Stimulated activated CD4-positive, alpha-beta T cell treated with anti-CD3 and anti-CD28 coated beads, Interleukin-1b, Interleukin-23, amount 100 ng/mL, for 1 hour (primary cell): ENCODE measurements around the gene SH3TC1.
A peak's percentile ranks its signal among the peaks of the same experiment; 100 is the strongest.

Experiments used
- DNase-seq, 2 donors: peaks; one replicate each; pipeline ENCODE4 v3.0.0-alpha.2; 2020; ENCODE audit warnings: low read depth in 2 of 2

Gene SH3TC1

DNA sequence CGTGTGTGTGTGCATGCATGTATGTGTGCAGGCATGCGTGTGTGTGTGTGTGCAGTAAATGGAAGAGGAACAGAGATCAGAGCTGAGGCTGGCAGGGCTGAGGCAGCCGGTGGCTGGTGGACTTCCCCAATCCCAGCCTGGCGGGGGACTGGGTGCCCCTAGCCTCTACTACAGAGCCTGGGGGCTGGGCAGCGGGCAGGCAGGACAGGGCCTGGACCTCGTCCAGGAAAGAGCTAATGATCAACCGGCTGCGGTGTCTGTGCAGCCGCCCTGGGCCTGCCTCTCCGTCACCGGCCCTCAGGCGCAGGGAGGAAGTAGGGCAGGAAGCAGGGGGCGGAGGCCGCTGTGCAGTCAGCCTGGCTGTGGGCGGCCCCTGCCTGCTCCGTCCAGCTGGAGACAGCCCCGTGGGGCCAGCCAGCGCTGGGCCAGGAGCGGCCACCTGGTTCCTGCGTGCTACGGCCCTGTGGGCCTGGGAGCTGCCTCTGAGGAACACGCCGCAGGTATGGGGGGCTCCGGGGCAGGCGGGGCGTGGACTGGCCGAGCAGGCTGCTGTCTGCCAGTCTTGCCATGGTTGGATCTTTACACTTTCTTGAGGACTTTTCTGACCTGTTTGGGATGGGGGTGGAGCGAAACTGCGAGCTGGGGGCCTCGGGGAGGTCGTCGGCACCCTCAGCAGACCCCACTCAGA lies at the start of gene SH3TC1:
SH3TC1 (plus strand) TSS at position 385 of the 688 bp plus-strand sequence. CDS start 5,905 bp downstream, outside the sequence.
- peak in 1 of 2 donors; percentile 28 for DNase-seq

DNA sequence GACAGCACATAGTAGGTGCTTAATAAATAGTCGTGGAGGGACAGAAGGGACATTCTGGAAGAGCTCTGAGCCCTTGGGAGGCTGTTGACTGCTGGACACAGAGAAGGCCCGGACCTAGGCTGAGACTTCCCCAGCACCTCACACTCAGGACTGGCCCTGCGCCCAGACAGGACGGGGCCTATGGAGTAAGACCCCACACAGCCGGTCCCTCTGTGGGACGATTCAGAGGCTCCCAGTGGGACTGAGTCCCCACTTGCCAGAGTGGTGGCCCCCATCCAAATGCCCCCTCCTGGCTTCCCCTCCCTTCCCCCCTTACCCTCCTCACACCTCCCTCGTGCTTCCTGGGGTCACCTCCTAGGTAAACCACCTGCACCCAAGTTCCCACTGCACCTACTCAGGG lies 49.4 kb upstream of the SH3TC1 start:
- DNase-seq: no peak

DNA sequence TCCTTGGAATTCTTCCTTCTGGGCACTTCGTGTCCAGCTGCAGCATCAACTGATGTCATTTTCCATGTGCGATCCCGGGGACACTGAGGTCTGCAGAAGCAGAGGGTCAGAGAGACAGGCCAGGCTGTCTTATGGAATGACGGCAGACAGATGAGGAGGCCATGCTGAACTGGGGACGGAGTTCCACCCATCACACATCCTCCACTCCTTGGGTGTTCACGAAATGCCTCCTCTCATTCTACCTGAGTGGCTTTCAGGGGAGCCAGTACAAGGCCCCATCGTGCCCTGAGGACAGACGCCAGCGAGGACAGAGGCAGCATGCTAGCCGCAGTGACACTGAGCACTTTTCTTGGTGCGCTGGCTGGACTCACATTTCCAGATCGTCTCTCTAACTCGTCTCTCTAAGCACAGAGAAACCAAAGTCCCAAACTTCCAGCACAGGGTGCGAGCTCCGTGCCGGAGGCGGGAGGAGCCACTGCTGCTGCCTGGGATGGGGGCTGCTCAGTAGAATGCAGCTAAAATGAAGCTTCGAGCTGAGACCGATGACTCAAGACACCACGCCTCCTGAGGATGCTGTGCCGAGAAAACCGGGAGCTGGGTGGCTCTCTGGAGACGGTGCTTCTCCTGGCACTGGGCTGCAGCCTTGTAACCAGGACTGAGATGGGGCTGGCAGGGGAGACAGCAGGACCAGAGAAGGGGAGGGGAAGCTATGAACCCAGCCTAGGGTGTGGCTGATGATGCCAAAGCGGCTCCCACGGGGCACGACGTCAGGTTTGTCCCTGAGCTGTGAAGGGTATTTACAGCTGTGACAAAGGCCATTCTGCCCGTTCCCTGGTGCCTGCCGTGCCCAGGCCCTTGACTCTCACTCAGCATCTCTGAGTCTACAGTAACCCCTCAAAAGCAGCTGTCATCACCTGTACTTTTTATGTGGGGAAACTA lies 48.7 kb upstream of the SH3TC1 start:
- DNase-seq: no peak

DNA sequence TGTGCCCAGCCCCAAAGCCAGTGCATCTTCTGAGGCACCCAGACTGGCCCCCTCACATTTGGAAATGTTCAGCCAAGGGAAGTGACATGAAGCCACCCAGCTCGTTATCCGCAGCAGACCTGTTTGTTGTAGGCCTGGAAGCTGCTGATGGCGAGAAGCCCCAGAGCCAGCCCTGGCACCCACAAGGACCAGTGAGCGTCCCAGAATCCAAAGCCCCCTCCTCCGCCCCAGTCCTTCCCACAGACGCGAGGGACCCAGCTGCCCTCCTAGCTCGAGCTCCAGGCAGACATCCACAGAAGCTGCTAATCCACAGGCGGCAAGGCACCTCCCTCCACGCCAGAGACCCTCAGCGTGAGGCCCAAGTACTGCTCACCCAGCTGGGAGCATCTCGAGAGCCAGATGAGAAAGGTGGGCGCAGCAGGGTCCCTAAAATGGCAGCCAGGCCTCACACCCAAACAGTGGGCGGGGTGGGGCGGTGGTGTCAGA lies 47.9 kb upstream of the SH3TC1 start:
- no peak for DNase-seq

DNA sequence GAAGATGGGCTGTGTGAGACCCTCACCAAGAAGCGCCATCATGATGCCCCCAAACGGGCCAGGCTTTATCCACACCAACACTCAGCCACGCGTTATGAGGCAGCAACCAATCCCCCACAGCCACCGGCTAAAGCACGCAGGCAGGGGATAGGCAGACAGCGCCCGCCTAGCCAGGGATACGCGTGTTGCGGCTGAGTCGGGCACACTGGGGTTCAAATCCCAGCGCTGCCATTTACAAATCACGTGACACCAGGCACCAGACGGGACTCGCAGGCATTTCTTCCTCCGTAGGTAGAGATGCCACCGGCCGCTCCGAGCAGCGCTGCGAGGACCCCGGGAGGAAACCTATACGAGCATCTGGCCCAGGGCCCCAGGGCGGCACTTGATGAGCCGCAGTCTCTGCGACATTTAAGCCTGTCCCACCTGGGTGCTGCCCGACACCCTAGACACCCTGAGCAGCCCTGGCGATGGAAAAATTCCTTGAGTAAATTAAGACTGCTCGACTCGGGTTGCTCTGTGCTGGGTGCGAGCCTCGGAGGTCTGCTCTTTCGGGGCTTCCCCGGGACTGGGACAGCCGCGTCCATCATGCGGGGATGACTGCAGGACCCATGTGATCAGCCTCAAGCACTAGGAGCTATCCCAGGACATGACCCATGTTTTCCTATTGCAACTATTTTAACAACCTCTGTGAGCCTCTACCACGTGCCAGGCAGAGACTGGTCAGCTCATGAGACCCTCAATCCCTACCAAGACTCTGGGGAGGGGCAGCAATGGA lies 46.8 kb upstream of the SH3TC1 start:
- no peak for DNase-seq

DNA sequence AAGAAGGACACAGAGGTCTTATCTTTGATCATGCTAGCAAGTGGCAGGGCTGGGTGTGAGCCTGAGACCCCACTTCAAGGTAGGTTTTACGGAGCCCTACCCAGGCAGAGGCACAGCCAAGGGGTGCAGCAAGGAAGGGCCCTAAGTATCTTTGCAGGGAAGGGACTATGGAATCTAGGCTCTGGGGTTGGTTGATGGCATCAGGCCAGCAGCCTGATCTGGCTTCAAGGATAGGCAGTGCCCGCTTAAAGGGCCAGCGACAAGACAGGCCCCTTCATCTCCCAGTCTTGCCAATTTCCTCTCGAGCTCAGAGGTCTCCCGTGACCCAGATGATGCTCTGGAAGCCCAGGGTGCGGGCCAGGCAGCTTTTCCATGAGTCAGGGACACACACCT lies 46.2 kb upstream of the SH3TC1 start:
- DNase-seq: no peak

DNA sequence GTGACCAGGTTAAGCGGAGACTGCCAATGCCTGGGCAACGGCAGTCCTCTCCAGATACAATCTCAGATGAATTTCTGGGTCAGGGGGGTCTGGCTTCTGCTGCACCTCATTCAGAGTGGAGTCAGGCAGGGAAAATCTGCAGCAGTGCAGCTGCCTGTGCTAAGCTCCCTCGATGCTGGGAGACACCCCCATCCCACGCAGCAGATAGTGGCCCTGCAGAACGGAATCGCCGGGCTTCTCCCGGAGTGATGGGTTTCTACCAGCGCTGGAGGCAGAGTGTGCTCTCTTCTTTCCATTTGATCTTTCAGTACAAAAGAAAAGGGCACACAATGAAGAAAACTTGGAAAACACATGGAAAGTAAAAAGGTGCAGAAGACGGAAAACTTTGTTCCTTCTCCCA lies 45.6 kb upstream of the SH3TC1 start:
- DNase-seq: no peak

DNA sequence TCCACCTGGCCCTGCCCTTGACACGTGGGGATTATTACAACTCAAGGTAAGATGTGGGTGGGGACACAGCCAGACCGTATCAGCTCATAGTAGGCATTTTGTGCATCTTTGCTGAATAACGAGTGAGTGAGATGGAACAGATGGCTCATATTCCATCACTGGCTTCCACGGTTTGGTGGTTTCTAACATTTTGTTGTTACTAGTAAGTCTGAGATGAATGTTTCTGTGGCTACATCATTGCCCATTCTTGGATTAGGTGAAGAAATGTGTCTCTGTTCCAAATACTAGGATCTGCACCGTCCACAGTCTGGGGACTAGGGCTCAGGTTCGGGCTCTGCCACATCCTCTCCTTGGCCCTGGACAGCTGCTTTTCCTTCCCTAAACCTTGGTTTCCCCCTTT lies 44.0 kb upstream of the SH3TC1 start:
- no peak for DNase-seq

DNA sequence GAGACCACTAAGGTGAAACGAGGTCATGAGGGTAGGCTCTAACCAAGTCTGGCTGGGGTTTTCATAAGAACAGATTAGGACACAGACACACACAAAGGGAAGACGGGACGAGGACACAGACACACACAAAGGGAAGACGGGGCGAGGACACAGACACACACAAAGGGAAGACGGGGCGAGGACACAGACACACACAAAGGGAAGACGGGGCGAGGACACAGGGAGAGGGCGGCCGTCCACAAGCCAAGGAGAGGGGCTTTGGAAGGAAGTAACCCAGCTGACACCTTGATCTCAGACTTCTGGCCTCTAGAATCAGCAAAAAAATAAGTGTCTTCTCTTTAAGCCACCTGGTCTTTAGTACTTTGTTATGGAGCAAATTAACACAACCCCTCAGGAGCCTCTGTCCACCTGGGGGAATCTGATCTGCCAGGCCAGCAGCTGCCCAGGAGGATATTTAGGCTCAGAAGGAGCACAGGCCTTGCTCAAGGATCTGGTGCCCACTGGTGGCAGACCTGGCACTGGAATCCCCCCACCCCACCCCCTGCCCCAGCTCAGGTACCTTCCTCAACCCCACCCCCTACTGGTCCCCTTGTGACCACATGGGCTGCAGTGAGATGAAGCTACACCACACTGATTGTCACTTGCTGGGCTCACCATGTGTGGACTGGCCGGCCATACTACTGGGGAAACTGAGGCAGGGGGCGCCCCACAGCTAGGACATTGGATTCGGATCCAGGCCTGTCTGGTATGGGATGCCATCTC lies 43.2 kb upstream of the SH3TC1 start:
- no peak for DNase-seq

DNA sequence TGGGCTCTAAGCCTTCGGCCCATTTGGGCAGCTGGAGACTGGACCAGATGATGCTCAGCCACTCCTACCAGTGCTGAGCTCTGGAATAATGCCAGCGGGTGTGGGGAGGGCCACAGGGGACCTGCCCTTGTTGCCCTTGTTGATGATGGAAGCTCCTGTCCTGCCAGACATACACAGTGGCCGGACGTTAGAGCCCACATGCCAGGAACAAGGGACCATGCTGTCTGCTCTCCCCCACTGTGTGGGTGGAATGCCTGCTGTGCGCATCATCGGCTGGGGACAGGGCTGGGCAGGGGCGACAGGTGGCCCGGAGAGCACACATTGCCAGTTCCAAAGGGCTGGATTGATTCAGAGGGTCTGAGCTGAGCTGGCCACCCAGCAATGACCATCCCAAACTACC lies 42.5 kb upstream of the SH3TC1 start:
- DNase-seq: no peak

DNA sequence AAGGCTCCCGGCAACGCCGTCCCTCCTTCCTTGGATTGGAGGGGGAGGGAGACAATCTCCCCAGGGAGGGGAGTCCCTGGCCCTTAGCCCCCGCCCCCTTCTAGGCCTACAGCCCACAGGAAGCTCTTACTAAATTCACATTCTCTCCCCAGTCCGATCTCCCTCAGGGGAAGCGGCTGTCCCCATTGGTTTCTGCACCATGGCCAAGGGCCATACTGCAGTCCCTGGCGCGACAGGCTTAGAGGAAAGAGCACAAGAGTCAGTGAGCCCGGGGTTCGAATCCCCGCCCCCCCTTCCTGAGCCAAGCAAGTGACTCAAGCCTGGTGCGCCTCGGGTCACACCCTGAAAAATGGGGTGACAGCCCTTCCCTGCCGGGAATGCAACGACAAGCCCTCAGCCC lies 41.6 kb upstream of the SH3TC1 start:
- no peak for DNase-seq

DNA sequence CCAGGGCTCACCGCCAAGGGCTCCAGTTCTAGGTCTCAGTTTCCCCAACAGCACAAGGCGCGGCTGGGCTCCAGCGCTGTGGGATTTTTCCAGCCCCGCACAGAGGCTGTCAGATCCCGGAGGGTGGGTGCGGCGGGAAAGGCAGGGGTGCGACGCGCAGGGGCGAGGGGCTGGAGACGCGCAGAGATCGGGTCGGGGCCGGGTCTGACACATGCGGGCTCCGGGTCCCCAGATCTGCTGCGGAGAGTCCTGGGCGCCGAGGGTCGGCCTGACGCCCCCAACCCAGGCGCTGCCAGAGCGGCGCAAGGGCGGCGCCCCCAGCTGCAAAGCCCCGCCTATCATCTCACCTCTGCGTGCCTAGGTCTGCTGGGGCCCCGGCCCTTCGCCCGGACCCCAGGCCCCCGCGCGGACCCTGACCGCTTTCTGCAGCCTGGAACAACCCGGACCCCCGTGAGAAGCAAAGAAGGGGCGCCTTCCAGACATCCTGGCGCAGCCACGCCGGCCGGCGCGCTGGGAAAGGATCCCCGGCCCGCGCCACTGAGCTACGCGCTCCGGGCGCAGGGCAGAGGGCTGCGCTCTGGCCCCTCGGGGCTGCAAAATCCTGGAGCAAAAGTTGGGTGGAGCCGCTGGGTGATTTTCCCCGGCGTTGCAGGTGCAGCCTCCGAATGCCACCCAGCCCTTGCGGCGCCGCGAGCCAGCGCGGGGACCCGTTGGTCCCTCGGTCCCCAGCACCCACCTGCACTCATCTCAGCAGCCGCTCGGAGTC lies 41.0 kb upstream of the SH3TC1 start:
- no peak for DNase-seq

DNA sequence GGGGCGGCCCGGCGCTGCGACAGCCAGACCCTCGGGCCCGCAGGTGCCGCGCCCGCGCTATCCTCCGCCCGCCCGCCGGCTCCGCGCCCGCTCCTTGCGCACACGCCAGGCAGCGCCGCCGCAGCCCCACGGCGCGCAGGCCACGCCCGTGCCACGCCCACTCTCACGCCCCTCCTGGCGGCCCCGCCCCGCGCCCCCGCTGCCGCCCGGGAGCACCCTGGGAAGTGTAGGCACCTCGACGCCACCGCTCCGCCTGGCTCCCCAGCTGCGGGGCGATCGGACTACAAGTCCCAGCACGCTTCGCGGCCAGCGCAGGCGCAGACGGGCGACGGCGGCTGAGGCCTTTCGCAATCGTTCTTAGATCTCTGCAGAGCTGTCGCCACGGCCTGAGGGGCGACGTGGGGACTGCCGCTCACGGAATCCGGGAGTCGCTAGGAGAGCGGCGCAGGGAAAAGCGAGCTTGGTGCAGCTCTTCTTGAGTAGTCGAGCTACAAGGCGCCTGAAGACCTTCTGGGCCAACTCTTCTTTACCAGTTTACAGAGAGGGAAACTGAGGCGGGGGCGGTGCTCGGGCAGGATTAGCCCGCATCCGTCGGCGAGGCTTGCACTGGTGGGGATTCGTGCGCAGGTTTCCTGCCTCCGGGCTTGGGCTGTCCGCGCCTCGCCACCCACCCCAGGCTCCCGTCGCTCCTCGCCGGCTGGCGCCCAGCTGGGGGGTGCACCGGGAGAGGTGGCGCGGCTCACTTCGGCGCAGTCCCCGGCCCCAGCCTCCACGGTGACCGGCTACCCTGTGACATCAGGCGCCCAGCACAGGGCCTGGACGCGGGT lies 40.2 kb upstream of the SH3TC1 start, which contains the start of gene ABLIM2:
ABLIM2 (minus strand) TSS at position 104 of the 827 bp plus-strand sequence. CDS start 124 bp downstream, outside the sequence.
- DNase-seq: peak; percentile 97 to 98

DNA sequence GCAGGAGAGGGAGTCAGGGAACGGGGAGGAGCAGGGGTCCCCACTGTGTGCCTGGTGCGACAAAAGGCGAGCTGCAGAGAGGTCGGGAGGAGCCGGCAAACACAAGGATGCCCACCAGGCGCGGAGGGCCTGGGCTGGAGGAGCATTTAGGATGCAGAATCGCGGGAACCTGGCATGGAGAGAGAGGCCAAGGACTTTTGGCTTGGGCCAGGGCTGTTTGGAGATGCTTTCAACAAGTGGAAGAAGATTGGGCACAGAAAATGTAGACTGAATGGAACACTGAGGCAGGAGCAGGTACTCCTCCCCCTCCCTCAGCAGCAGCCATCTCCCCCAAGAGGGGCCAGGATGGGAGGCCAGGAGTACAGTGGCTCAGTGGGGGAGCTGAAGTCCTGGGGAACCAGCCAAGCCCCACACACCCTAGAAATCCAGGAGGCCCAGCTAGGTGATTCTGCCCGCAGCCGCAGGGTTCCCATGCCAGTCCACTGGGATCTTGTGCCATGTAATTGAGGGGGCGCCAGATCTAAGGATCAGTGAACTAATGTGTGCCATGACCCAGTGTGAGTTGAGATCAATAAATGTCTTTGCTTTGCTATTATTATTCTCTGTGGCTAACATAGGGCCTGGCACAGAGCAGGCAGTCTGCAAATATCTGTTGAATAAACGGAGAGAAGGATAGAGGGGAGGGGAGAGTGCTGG lies 39.4 kb upstream of the SH3TC1 start:
- DNase-seq: no peak

DNA sequence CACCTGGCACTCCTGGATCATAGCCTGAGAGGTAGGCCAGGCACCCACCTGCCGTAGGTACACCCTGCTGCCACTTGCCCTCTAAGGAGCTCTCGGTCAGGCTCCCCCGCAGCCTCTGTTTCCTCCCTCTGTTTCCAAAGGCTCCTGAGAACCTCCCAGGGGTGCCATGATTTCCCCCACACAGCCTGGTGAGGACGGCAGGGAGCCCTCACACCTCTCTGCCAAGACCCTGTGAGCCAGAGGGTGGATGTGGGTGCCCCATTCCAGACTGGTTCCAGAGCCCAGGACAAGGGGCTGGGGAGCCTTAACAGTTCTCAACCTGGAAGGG lies 38.9 kb upstream of the SH3TC1 start:
- no peak for DNase-seq

DNA sequence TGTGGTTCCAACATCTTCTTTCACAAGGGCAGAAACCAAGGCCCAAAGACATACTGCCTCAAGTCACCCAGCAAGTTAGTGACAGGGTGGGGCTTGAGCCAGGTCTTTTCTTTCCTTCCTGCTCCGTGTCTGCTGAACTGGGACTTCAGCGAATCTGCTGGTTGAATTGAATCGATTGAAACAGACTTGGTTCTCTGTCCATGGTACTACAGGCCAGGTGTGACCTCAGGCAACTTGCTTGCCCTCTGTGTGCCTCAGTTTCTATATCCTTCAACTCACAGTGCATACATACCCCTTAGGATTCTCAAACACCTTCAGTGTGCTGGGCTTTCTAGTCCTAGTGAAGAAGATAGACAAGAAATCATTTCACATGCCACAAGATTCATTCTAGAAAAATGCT lies 38.5 kb upstream of the SH3TC1 start:
- DNase-seq: no peak

DNA sequence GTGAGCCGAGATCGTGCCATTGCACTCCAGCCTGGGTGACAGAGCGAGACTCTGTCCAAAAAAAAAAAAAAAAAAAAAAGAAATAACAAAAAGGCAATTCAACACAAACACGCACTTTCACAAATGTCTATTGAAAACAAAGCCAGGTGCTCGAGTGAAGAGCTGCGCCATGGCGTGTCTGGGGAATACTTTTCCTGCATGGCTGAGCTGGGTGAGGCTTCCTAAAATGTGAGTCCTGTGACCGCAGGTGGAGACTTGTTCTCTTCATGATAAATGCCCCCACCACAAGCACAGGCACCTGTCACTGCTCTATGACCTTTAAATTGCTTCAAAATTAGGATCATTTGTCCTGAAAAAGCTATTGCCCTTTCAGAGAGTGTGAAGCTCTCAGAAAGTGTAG lies 36.5 kb upstream of the SH3TC1 start:
- no peak for DNase-seq

DNA sequence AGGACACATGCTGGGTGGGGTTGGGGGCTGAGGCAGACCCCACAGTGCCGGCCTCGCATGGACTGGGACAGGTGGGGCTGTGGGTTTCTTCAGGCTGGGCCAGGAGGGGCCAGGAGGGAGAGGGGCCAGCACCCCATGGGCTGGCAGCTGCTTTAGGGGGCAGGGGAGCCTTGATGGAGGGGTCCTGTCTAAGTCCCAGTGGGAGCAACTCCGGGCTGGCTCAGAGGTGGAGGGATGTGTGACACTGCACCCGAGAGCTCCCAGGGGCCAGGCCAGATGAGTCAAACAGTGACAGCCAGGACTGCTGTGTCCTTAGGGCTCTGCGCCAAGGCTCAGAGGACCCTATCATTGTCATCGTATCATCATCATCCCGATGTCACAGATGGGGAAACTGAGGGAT lies 36.1 kb upstream of the SH3TC1 start:
- no peak for DNase-seq
